Mesenchymal stem cell (in vitro differentiated cells and primary cell): ENCODE results near the gene SPOCK2.

Source experiments
- DNase-seq: peaks from one replicate; pipeline ENCODE4 v3.0.0-alpha.2; 2013
- H2AFZ ChIP-seq: one replicate; pipeline ENCODE4 v1.6.1; 2013; ENCODE audit warnings: low read depth, mild to moderate bottlenecking, control low read depth, inconsistent platforms, low read length, moderate library complexity
- H2AK5ac ChIP-seq: 2 replicates; pipeline ENCODE4 v1.6.1; 2013; ENCODE audit warnings: low read length, moderate library complexity, mild to moderate bottlenecking, inconsistent platforms; ENCODE audit not compliant: severe bottlenecking
- H2BK120ac ChIP-seq: one replicate; pipeline ENCODE4 v1.6.1; 2013; ENCODE audit warnings: low read depth, mild to moderate bottlenecking, inconsistent platforms, low read length, moderate library complexity
- H2BK12ac ChIP-seq, 2 experiments: one replicate each; pipeline ENCODE4 v1.6.1; 2013; ENCODE audit warnings: inconsistent platforms in 2 of 2, low read length in 2 of 2, mild to moderate bottlenecking in 2 of 2, moderate library complexity in 2 of 2, control low read depth in 1 of 2
- H2BK15ac ChIP-seq: one replicate; pipeline ENCODE4 v1.6.1; 2013; ENCODE audit warnings: mild to moderate bottlenecking, low read depth, inconsistent platforms; ENCODE audit not compliant: poor library complexity, severe bottlenecking
- H2BK5ac ChIP-seq: 2 replicates; pipeline ENCODE4 v1.6.1; 2013; ENCODE audit warnings: low read depth, mild to moderate bottlenecking, low read length, control low read depth, inconsistent platforms; ENCODE audit not compliant: poor library complexity, severe bottlenecking
- H3K14ac ChIP-seq, 2 experiments: one replicate each; pipeline ENCODE4 v1.6.1; 2013; ENCODE audit warnings: inconsistent platforms in 2 of 2, low read length in 2 of 2, control low read depth in 1 of 2, mild to moderate bottlenecking in 1 of 2, moderate library complexity in 1 of 2
- H3K18ac ChIP-seq, 2 experiments: one replicate each; pipeline ENCODE4 v1.6.1; 2013; ENCODE audit warnings: inconsistent platforms in 2 of 2, low read length in 2 of 2, control low read depth in 1 of 2, low read depth in 1 of 2, mild to moderate bottlenecking in 1 of 2
- H3K23ac ChIP-seq, 2 experiments: one replicate each; pipeline ENCODE4 v1.6.1; 2013; ENCODE audit warnings: inconsistent platforms in 2 of 2, low read length in 2 of 2, mild to moderate bottlenecking in 2 of 2, moderate library complexity in 2 of 2, control low read depth in 1 of 2
- H3K27ac ChIP-seq: 2 replicates; pipeline ENCODE4 v1.5.1; 2013; ENCODE audit warnings: mild to moderate bottlenecking, moderate library complexity, low read length, control low read depth, inconsistent platforms; ENCODE audit not compliant: poor library complexity, severe bottlenecking
- H3K27me3 ChIP-seq, 2 experiments: 2 replicates each; pipeline versions ENCODE4 v1.6.1 to v1.7.0; 2013; ENCODE audit warnings: low read length in 2 of 2, mild to moderate bottlenecking in 2 of 2, moderate library complexity in 2 of 2, control low read depth in 1 of 2, inconsistent platforms in 1 of 2; ENCODE audit not compliant: control insufficient read depth in 1 of 2, insufficient read depth in 1 of 2
- H3K36me3 ChIP-seq, 2 experiments: 2 replicates each; pipeline versions ENCODE4 v1.6.1 to v1.7.0; 2013; ENCODE audit warnings: low read length in 2 of 2, control low read depth in 1 of 2, inconsistent platforms in 1 of 2, low read depth in 1 of 2, mild to moderate bottlenecking in 1 of 2; ENCODE audit not compliant: insufficient read depth in 2 of 2, control insufficient read depth in 1 of 2
- H3K4ac ChIP-seq, 2 experiments: one replicate each; pipeline ENCODE4 v1.6.1; 2013; ENCODE audit warnings: inconsistent platforms in 2 of 2, low read length in 2 of 2, mild to moderate bottlenecking in 2 of 2, moderate library complexity in 2 of 2, control low read depth in 1 of 2, low read depth in 1 of 2
- H3K4me1 ChIP-seq: 2 replicates; pipeline ENCODE4 v1.6.1; 2013; ENCODE audit warnings: low read depth, low read length, control low read depth; ENCODE audit not compliant: control insufficient read depth, insufficient read depth
- H3K4me2 ChIP-seq: 2 replicates; pipeline ENCODE4 v1.6.1; 2013; ENCODE audit warnings: low read length, mild to moderate bottlenecking, inconsistent platforms; ENCODE audit not compliant: poor library complexity, severe bottlenecking
- H3K4me3 ChIP-seq, 2 experiments: 2 replicates each; pipeline versions ENCODE4 v1.5.1 to v1.7.0; 2013; ENCODE audit warnings: low read length in 2 of 2, mild to moderate bottlenecking in 2 of 2, control low read depth in 1 of 2, low read depth in 1 of 2; ENCODE audit not compliant: insufficient read depth in 1 of 2
- H3K79me1 ChIP-seq: replicated peaks from 2 replicates; pipeline ENCODE4 v1.6.1; 2013; ENCODE audit warnings: mild to moderate bottlenecking, control low read depth, low read length, inconsistent platforms; ENCODE audit not compliant: poor library complexity, severe bottlenecking
- H3K9ac ChIP-seq: 2 replicates; pipeline ENCODE4 v1.7.0; 2013; ENCODE audit warnings: mild to moderate bottlenecking, low read length, moderate library complexity
- H3K9me3 ChIP-seq: 2 replicates; pipeline ENCODE4 v1.7.0; 2013; ENCODE audit warnings: mild to moderate bottlenecking, low read length; ENCODE audit not compliant: control insufficient read depth
- H4K8ac ChIP-seq: one replicate; pipeline ENCODE4 v1.6.1; 2013; ENCODE audit warnings: inconsistent platforms, mild to moderate bottlenecking, low read length, moderate library complexity
- H4K91ac ChIP-seq: one replicate; pipeline ENCODE4 v1.6.1; 2013; ENCODE audit warnings: mild to moderate bottlenecking, low read length, inconsistent platforms
- WGBS: methylation state at CpG from one replicate; pipeline ENCODE4 v1.1.7; 2013; ENCODE audit warnings: mixed read lengths; 5-methylcytosine and 5-hydroxymethylcytosine counted together

The SPOCK2 gene

DNA sequence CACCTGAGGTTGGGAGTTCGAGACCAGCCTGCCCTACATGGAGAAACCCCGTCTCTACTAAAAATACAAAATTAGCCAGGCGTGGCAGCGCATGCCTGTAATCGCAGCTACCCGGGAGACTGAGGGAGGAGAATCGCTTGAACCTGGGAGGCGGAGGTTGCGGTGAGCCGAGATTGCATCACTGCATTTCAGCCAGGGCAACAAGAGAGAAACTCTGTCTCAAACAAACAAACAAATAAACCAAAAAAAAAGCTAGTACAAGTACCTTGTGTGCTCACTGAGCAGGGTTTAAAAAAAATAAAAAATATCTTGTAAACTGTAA is 11.2 kb upstream of the SPOCK2 start:
- H2AFZ ChIP-seq, result no peak overlapping the region
- H3K4ac ChIP-seq, result no peak overlapping the region
- no peaks in the 10 kb centered on the region for H3K79me1 ChIP-seq
- H3K27me3 ChIP-seq, result no peaks in the 10 kb centered on the region
- H2BK5ac ChIP-seq, result no peak overlapping the region
- H3K27ac ChIP-seq, result no peak overlapping the region
- H2BK12ac ChIP-seq, result no peak overlapping the region
- no peak overlapping the region for H2AK5ac ChIP-seq
- DNase-seq, result no peak
- H3K9ac ChIP-seq, result no peak overlapping the region
- H3K4me2 ChIP-seq, result no peak overlapping the region
- no peak overlapping the region for H2BK15ac ChIP-seq
- peaks cover 1% of the 10 kb centered on the region for H3K4me1 ChIP-seq
- no peak overlapping the region for H2BK120ac ChIP-seq
- no peak overlapping the region for H4K8ac ChIP-seq
- H3K36me3 ChIP-seq, result peaks cover 6 to 29% of the 10 kb centered on the region in 2 experiments
- H3K4me3 ChIP-seq, result no peak overlapping the region
- WGBS, result 90% methylated on average over 10 of the region's 10 CpGs
- H3K23ac ChIP-seq, result no peak overlapping the region
- no peaks in the 10 kb centered on the region for H3K9me3 ChIP-seq
- no peak overlapping the region for H3K14ac ChIP-seq
- no peak overlapping the region for H4K91ac ChIP-seq
- H3K18ac ChIP-seq, result peak overlapping the region in 1 of 2 experiments; percentile 54

DNA sequence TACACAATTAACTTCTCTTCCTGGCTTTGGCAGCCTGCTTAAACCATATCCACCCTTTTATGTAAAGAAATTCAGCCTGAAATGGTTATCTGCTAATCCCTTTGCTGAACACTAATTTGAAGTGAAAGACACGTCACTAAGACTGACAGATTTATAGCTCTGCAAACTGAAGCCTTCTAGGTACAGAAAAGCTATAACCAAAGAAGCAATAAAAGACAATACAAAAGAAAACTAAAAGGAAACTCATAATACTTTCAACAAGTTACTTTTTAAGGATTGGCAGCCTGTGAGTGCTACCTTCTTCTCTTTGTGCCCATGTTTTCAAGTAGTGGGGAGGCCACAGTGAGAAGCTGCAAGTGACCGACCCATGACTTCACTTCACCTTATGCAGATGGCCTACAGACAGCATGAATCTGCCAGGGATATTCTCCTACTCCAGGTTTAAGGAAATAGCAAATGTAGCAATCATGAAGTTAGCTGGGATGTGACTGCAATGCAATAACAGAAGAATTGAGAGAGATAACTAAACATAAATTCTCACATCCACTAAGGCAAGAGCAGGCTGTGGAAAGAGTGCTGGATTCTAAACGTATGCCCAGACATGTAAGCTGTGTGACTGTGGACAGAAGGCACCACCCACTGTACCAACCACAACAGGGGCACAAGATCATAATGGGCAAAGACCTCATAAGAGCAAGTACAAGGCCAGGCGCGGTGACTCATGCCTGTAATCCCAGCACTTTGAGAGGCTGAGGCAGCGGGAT is 10.7 kb upstream of the SPOCK2 start:
- no peak overlapping the region for H3K4me3 ChIP-seq
- no peak overlapping the region for H3K4me2 ChIP-seq
- no peak overlapping the region for H2BK120ac ChIP-seq
- H3K36me3 ChIP-seq, result peaks cover 6 to 29% of the 10 kb centered on the region in 2 experiments
- no peak overlapping the region for H2BK15ac ChIP-seq
- no peak overlapping the region for H3K27ac ChIP-seq
- no peak overlapping the region for H2AK5ac ChIP-seq
- no peak overlapping the region for H3K23ac ChIP-seq
- peak overlapping the region in 1 of 2 experiments; percentile 13 for H3K4ac ChIP-seq
- no peak overlapping the region for H2BK5ac ChIP-seq
- H2BK12ac ChIP-seq, result no peak overlapping the region
- no peak overlapping the region for H2AFZ ChIP-seq
- H3K4me1 ChIP-seq, result peaks cover 1% of the 10 kb centered on the region
- H3K9me3 ChIP-seq, result no peaks in the 10 kb centered on the region
- H4K91ac ChIP-seq, result no peak overlapping the region
- 86% methylated on average over 6 of the region's 6 CpGs for WGBS
- H3K18ac ChIP-seq, result peak overlapping the region; percentile 8 to 54
- H3K14ac ChIP-seq, result no peak overlapping the region
- H3K79me1 ChIP-seq, result no peaks in the 10 kb centered on the region
- peak; percentile 53 for DNase-seq
- no peak overlapping the region for H4K8ac ChIP-seq
- no peaks in the 10 kb centered on the region for H3K27me3 ChIP-seq
- H3K9ac ChIP-seq, result no peak overlapping the region

DNA sequence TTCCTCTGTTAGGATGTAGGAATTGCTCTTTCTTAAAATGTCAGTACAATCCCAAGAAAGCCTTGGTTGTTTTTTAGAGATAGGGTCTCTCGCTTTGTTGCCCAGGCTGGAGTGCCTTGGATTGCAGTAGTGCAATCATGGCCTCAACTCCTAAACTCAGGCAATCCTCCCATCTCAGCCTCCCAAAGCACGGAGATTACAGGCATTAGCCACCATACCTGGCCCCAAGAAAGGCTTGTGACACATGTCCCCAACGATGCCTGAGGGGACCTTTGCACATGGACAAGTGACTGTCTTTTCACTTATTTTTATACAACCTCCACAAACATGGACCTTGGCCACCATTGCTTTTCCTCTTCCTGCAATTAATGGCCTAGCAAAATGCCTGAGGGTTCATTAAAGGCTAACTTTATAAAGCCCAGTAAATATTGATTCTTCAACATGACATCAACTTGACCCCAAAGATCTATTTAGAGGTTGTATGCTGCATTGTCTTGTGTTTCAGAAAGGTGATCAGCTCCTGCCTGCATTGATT is 10.0 kb upstream of the SPOCK2 start:
- Histone ChIP-seq H3K4me2 (no peak overlapping the region), H2BK120ac (no peak overlapping the region), H4K8ac (peak overlapping the region; percentile 72), H3K4ac (peak overlapping the region; percentile 13 to 40), H3K9ac (no peak overlapping the region), H2BK5ac (no peak overlapping the region), H2AK5ac (no peak overlapping the region), H3K36me3 (peaks cover 6 to 27% of the 10 kb centered on the region in 2 experiments), H3K9me3 (no peaks in the 10 kb centered on the region), H2BK12ac (peak overlapping the region in 1 of 2 experiments; percentile 70), H3K23ac (no peak overlapping the region), H3K4me1 (peaks cover 1% of the 10 kb centered on the region), H3K18ac (peak overlapping the region; percentile 46 to 91), H3K27me3 (no peaks in the 10 kb centered on the region), H2AFZ (no peak overlapping the region), H2BK15ac (no peak overlapping the region), H3K27ac (no peak overlapping the region), H3K4me3 (no peak overlapping the region), H4K91ac (peak overlapping the region; percentile 80), H3K14ac (peak overlapping the region in 1 of 2 experiments; percentile 90), H3K79me1 (no peaks in the 10 kb centered on the region)
- 98% methylated on average over 3 of the region's 3 CpGs for WGBS
- no peak for DNase-seq

DNA sequence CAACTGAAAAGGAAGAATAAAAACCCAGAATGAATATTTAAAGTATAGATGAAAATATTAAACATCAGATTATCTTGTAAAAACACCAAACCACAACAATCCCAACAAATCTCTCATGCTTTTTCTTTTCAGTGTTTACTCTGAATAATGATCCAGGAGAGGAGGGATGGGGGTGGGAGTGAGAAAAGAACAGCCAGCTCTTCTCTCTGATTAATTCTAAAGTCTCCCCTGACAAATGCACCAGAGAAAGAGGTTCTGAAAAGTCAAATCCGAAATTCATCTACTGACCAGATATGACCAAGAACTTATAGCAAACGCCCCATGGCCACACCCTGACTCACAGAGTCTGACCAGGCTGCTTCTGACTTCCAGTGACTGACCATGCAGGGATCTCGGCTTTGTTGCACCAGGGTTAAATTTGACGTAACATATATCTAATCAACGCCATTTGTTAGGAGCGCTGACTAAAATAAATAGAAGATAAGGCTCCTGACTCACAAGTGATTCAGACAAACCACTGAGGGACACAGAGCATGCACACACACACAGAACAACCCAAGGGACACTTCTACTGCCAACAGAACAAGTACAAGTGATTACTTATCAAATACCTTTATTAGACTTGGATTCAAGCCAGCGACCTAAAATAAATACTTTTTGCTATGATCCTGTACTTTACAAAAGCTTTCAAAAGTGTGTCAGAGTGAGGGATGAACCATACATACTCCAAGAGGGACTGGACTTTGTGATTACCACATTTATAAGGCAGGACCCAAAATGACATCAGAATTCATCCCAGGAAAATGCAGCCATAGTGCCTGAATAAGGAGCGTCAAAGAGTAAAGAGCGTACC is 9.3 kb upstream of the SPOCK2 start:
- H2AFZ ChIP-seq, result no peak overlapping the region
- H3K27me3 ChIP-seq, result no peaks in the 10 kb centered on the region
- no peak overlapping the region for H2BK120ac ChIP-seq
- peak overlapping the region in 1 of 2 experiments; percentile 70 for H2BK12ac ChIP-seq
- H4K91ac ChIP-seq, result no peak overlapping the region
- H3K9me3 ChIP-seq, result no peaks in the 10 kb centered on the region
- H3K36me3 ChIP-seq, result peaks cover 6 to 26% of the 10 kb centered on the region in 2 experiments
- peak; percentile 98 for DNase-seq
- no peak overlapping the region for H2BK5ac ChIP-seq
- H2BK15ac ChIP-seq, result no peak overlapping the region
- H3K27ac ChIP-seq, result no peak overlapping the region
- H3K4ac ChIP-seq, result no peak overlapping the region
- no peak overlapping the region for H3K23ac ChIP-seq
- H3K4me2 ChIP-seq, result no peak overlapping the region
- H3K18ac ChIP-seq, result peak overlapping the region; percentile 46 to 91
- 29% methylated on average over 9 of the region's 9 CpGs for WGBS
- H3K4me3 ChIP-seq, result no peak overlapping the region
- H4K8ac ChIP-seq, result peak overlapping the region; percentile 8
- no peak overlapping the region for H2AK5ac ChIP-seq
- no peaks in the 10 kb centered on the region for H3K79me1 ChIP-seq
- H3K14ac ChIP-seq, result no peak overlapping the region
- peaks cover 1% of the 10 kb centered on the region for H3K4me1 ChIP-seq
- H3K9ac ChIP-seq, result peak overlapping the region; percentile 65
